T-helper 1 cell treated with Interleukin-12 subunit alpha and Interleukin-12 subunit beta and Interleukin-4 antibody, amounts not matched to agents 30 ng/mL and 1 ng/mL, for 36 hours (primary cell): Measurements from ENCODE around the gene AKR1C1. TPM values are rescaled to one million over a fixed set of nuclear protein-coding genes. Genes with fewer than 3 reads are reported as not detected.
"Not testable (repeated sequence)": the region's sequence is repeated elsewhere in the genome, so short reads cannot be mapped to it uniquely, and the experiment has no call there.

Experiments used
- intact Hi-C: fragments of 100-400 bp; cut with micrococcal nuclease; formaldehyde crosslinking; loops from one replicate; pipeline ENCODE4 v1.15.1; 2024
- total RNA-seq: library from RNA; stranded (reverse); gene quantifications from 2 replicates; pipeline ENCODE4 v1.2.3, GENCODE V29; 2022

AKR1C1 gene
- total RNA-seq, 1 donor from 2014 or later, result 1.4 TPM

- intact Hi-C loops, result loop anchor here (1.0 kb wide), 2 partner anchors 133 to 167 kb away; no protein-coding TSS in a partner anchor
Measured at GRCh38 chr10:4982764-4983226, 19.6 kb downstream of the AKR1C1 start.

DNA sequence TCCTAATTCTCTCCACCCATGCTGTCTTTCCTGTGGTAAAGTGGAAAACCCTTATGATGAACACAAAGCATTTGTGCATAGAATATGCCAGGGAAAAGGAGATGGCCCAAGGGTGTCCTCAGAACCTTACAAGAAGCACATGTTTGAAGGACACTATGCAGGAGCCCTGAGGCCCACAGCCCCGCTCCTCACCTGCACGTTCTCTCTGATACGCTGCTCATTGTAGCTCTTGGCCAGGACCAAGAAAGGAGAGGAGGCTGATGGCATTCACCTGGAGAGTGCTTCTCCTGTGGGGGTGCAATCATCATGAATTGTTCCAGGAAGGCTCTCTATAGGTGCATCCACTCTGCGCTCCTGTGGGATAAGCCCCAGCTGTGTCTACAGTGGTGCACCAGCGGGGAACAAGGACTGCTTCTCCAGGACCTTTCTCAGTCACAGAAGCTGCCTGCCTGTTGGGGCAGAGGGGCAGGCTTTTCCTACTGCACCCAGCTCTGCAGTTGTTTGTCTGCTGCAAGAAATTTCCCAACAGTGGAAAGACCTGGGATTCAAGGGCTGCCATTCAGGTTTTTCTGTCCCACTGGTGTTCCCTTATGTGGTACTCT is 20.5 kb downstream of the AKR1C1 start:
- intact Hi-C loops, result no loop called here

DNA sequence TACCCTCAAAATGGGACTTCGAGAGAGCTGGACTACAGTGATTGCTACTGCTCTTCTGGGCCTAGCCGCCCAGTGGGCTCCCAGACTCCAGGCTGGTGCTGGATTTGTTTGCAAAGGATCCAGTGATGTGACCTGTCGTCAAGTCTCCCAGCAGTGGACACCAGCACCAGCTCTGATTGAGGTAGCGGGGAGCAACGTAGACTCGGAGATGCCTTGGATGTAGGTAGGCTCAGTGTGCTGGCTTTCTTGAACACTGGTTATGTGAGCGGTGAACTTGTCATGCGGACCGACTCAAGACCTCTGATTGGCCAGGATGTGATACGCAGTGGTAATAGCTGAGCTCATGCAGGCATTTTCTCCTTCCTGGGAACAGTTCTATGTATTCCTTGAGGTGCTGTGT is 21.0 kb downstream of the AKR1C1 start:
- intact Hi-C loops, result no loop called here

- intact Hi-C loops, result no loop called here
Measured at GRCh38 chr10:4984971-4985594, 21.9 kb downstream of the AKR1C1 start.

GRCh38 chr10:4988000-4988641 is 24.9 kb downstream of the AKR1C1 start:
- intact Hi-C loops, result not testable (repeated sequence)

- intact Hi-C loops, result no loop called here
Measured at GRCh38 chr10:4990217-4990616, 27.0 kb downstream of the AKR1C1 start.

- intact Hi-C loops, result not testable (repeated sequence)
Measured at GRCh38 chr10:4991463-4991862, 28.2 kb downstream of the AKR1C1 start.

GRCh38 chr10:4992564-4992963 is 29.3 kb downstream of the AKR1C1 start:
- intact Hi-C loops, result not testable (repeated sequence)

GRCh38 chr10:4994260-4994659 is 31.0 kb downstream of the AKR1C1 start:
- intact Hi-C loops, result not testable (repeated sequence)

DNA sequence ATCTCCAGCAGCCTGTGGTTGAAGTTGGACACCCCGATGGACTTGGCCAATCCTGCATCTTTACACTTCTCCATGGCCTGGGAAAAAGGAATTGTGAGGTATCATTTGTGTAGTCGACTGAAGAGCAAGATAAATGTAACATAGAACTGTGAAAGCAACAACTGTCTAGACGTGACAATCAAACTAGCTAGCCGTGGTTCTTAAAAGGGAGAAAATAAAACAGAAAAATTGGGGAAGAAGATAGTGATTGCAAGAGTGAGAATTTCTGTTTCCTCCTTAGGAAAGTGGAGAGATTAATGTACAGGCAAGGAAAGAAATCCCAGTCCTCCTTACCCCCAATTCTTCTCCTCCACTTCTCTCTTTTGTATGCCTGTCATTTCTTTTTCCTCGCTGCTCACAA is 35.5 kb downstream of the AKR1C1 start:
- intact Hi-C loops, result no loop called here

DNA sequence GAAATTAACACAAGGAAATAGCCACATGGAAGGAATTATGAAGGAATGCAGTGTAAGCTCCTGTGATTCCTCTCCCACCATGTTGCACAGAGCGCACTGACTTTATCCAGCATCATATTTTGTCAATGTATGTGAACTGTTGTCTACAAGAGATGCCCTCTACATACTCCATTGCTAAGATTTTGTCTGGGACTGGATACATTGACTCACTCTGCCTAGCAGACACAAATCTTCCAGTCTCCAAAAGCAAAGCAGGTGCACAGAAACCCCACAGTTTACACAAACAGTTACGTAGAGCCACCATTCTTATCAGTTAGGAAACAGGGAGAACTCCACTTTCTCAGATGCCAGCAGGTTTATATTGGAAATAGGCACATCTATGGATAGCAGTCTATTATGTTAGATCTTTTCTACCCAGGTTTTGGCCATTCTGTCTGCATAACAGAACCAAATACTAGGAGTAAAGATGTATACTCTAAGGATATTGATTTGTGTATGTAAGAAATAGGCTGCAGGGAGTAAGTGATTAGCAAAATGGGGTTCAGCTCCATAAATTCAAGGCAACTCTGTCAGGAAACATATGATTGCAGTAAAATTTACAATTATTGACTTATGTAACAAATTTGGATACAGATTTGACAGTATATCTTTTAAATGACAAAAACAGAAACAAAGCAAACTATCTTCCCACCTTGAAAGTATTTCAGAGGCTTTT is 39.0 kb downstream of the AKR1C1 start:
- intact Hi-C loops, result no loop called here

GRCh38 chr10:5003127-5004029 is 40.2 kb downstream of the AKR1C1 start, which contains the start of gene AKR1C2:
TSS of gene AKR1C2 (minus strand) at chr10:5003857. CDS start at chr10:5003835, 22 bp downstream.
- intact Hi-C loops, result not testable (repeated sequence)

DNA sequence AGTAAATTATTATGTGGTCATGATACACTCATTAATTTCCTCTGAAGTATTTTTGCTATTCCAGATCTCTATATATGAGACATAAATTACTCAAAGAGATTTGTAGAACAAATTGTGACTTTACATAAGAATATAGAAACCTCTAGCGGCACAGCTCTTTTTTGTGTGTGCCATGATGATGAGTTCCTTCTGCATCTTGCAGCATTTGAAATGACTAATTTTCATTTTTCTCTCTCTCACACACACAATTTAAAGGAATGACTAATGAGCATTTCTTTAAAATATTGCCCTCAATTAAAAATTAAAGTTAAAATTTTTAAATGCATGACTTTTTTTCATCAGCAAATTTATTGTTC is 40.8 kb downstream of the AKR1C1 start:
- intact Hi-C loops, result not testable (repeated sequence)

GRCh38 chr10:5004501-5004900 is 41.3 kb downstream of the AKR1C1 start:
- intact Hi-C loops, result not testable (repeated sequence)

DNA sequence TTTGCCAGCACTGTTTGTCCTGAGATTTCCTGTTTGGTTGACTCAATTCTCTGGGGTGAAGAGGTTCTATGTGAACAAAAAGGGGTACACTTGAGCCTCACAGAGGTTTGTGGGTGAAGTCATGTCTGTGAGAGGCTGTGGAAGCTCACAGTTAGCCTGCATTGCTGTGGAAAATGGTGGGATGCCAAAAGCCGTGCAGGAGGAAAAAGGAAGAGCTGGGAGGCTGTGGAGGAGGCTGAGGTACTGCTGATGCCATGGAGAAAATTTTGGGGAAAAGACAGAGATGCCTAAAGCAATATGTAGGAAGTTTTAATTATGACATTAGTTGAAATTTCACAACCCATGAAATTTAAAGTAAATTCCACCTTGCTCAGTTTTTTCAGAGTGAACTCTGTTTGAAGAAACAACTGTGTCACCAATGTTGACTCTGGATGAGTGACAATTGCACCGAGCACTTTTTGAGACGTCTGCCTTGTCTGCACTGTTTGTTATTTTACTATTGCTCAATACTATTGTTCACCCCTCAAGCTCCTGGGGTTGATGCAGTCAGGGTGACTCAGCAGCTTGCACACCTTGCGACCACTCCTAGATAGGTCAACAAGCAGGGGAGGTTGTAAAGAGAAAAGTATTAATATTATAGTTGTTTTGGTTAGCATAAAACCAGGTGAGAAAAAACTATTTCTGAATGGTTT is 45.8 kb downstream of the AKR1C1 start:
- intact Hi-C loops, result not testable (repeated sequence)

DNA sequence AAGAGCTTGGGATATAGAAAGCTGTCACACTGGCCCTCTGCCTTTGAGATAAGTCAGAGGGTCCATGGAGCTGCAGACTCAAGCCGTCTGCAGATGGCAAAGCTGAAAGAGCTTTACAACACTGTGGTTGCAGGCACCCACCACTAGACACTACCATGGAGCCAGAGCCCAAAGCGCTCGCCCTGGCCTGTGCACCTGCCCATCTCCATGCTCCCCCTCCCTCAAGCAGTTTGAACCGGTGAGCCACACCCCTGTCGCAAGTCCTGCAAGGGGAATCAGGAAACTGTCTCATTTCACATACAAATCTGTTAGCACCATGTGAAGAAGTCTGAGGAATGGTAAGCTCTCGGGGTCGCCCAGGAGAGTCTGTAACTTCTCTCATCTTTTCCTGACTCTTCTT is 46.8 kb downstream of the AKR1C1 start:
- intact Hi-C loops, result not testable (repeated sequence)

- intact Hi-C loops, result not testable (repeated sequence)
Measured at GRCh38 chr10:5011392-5011791, 48.2 kb downstream of the AKR1C1 start.

DNA sequence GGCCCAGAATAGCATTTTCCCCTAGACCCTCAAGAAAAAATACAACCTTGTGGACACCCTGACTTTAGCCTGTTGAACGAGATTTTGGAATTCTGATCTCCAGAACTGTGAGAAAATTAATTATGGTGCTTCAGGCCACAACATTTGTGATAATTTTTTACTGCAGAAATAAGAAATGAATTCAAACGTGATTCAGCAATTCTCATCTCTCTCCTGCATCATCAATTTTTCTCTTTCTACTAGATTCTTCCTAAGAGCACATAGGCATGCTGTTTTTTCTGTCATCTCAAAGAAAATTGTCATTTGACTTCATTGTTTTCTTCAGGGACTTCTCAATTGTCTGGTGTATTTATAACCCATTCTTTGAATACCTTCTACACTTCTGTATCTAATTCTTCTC is 49.4 kb downstream of the AKR1C1 start:
- intact Hi-C loops, result no loop called here

DNA sequence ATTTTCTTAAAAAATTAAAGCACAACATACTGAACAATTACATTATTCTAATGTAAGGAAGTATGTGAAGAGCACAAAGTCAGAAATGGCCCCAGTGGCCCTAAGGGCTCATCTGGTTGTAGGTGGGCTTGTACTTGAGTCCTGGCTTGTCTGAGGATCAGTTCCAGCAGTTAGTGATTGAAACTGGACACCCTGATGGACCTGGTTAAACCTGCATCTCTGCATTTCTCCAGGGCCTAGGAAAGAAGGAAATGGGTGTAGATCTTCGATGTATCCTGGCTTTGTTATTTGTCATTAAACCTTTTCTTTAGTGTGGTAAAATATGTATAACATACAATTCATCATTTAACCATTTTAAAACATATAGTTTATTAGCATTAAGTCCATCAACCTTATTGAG is 50.2 kb downstream of the AKR1C1 start:
- intact Hi-C loops, result no loop called here

- intact Hi-C loops, result not testable (repeated sequence)
Measured at GRCh38 chr10:5014200-5014910, 51.1 kb downstream of the AKR1C1 start.
